GM18499 (cell line): ENCODE results near the gene C14orf132.
"Not testable (repeated sequence)": the region's sequence is repeated elsewhere in the genome, so short reads cannot be mapped to it uniquely, and the experiment has no call there.

Experiments used
- ATAC-seq: cut with Tn5 transposase; IDR thresholded peaks from one replicate; pipeline ENCODE4 v1.9.1; 2021; ENCODE audit warnings: moderate number of reproducible peaks; ENCODE audit not compliant: insufficient read depth, unreplicated experiment

C14orf132 gene

DNA sequence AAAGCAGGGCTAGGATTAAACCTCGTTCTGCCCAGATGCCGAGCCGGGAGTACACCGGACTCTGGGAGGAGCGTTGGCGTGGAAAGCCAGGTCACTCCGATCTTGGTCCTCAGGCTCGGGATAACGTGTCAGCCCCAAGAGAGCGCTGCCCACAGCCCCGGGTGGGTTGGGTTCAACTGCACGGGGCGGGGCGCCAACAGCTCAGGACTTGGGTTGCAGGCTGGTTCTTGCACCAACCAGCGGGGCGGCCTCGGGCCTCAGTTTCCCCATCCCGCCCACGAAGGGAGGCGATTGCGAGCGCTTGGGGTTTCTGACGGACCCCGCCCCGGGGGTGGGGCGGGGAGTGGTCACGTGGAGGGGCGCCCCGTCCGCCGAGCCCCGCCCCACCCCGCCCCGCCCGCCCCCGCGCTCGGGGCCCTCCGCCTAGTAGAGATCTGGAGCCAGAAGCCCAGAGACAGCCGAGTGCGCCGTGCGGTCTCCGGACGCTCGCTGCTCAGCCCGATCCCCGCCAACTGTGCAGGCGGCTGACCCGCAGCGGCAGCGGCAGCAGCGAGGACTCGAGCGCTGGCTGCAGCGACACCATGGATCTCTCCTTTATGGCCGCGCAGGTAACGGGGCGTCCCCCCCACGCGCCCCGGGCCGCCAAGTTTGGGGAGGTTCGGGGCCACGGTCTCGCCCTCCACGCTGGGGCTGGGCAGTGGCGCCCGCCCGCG lies at the start of gene C14orf132:
Gene C14orf132 (plus strand): TSS at position 443 of the 713 bp plus-strand sequence. CDS start 139 bp downstream, at position 582.
- no peak for ATAC-seq

DNA sequence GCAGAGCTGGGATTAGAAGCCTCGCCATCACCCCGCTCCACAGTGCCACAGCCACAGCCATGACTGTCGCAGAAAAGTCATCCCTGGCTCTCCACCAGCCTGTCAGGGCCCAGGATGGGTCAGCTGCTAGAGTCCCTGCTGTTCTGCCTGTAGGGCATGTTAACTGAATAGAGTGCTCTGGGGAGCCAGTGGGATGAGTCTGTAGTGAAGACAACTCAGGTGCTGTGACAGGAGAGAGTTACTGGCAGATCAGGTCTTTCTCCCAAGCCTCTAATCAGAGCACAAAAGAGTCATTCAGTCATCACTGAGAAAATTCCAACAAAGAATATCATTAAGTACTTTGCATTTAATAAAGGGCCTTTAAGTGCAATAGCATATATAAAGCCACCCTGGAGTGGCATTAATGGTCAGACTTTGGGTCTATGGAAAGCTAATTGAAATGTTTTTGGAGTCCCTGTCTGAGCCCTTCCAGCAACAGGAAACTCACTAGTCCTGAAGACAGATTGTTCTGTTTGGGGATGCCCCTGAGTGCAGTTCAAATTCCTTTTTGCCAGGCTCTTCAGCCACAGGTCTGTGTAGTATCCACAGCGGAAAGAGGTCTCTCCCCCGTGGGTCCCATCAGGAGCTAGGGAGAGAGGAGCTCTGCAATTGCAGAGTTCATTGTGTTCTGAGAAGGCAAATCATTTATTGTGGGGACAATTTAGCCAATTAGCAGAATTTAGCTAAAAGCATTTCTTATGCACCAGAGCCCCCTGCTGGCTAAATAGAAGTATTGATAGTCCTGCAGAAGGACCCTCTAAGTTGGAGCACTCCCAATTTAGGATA lies 45.2 kb upstream of the C14orf132 start:
- ATAC-seq: no peak

- no peak for ATAC-seq
Observed at GRCh38 chr14:95994593-95994928, 44.6 kb upstream of the C14orf132 start.

- ATAC-seq: no peak
Observed at GRCh38 chr14:95998656-95999055, 40.5 kb upstream of the C14orf132 start.

- ATAC-seq: no peak
Observed at GRCh38 chr14:96001866-96002497, 37.2 kb upstream of the C14orf132 start.

DNA sequence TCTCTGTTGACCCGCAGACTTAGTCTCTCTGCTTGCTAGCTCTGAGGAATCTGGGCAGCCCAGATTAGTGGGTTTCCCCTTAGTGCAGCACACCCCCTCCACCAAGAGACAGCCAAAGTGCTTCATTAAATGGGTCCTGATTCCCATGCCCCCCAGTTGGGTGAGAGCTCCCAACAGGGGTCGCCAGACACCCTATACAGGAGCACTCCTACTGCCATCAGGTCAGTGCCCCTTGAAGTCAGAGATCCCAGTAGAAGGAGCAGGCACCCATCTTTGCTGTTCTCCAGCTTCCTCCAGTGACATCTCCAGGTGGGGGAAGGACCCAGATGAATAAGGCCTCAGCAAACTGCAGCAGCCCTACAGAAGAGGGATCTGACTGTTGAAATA lies 36.7 kb upstream of the C14orf132 start:
- ATAC-seq: no peak

DNA sequence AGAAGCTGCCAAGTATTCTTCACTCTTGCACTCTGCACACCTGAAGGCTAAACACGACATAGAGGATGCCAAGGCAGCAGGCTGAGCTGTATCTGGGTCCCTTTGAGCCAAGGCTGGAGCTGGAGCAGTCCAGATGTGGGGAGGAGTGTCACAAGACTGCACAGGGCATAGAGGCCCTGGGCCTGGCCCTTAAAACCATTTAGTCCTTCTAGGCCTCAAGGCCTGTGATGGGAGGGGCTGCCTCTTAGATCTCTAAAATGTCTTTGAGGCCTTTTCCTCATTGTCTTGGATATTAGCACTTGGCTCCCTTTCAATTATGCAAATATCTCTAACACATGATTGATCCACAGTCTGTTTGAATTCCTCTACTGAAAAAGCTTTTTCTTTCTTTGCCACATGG lies 28.0 kb upstream of the C14orf132 start:
- no peak for ATAC-seq

DNA sequence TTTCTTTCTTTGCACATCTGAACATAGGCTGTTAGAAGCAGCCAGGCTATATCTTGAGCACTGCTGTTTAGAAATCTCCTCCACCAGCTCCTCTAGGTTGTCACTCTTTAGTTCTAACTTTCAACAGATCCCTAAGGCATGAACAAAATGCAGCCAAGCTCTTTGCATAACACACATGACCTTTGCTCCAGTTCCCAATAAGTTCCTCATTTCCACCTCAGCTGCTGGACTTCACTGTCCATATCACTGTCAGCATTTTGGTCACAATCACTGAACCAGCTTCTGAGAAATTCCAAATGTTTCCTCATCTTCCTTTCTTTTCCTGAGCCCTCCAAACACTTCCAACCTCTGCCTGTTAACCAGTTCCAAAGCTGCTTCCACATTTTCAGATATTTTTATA lies 27.6 kb upstream of the C14orf132 start:
- ATAC-seq: no peak

DNA sequence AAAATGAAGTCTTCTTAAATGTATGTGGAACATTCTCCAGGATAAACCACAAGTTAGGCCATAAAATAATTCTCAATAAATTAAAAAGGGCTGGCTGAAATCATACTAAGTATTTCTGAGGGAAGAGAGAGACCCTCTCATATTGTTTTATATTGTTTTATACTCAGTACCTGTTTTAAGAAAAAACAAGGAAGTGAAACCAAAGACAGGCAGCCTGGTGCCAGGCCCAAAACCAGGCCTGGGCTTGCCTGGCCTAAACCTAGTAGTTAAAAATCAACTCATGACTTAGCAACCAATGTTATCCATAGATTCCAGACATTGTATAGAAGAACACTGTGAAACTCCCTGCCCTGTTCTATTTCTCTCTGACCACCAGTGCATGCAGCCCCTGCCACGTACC lies 26.4 kb upstream of the C14orf132 start:
- not testable (repeated sequence) for ATAC-seq

GRCh38 chr14:96014176-96014575 lies 25.0 kb upstream of the C14orf132 start:
- no peak for ATAC-seq

GRCh38 chr14:96016501-96017160 lies 22.5 kb upstream of the C14orf132 start:
- ATAC-seq: no peak

GRCh38 chr14:96017882-96018281 lies 21.3 kb upstream of the C14orf132 start:
- no peak for ATAC-seq

GRCh38 chr14:96027431-96028355 lies 11.5 kb upstream of the C14orf132 start:
- no peak for ATAC-seq

DNA sequence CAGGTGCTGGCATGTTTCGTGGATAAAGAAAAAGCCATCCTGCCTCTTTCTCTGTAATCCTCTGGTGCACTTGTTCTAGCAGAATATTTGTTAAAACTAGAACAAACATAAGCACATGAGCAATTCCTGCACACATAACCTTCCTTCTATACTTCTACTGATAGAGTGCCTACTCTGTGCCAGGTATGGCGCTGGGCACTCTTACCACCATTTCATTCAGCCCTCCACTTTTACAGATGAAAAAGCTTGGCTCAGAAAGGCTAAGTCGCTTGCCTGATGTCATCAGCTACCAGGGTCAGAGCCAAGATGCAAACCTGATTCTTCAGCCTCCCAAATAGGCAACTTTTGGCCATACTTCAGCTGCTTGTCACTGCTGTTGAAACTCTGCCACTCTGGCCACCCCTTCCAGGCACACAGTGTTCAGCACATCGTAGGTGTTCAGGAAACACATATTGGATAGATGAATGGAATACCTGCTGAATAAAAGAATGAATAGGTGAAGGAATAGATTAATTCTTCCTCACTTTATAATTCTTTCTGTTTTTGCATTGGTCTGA lies 10.0 kb upstream of the C14orf132 start:
- no peak for ATAC-seq

DNA sequence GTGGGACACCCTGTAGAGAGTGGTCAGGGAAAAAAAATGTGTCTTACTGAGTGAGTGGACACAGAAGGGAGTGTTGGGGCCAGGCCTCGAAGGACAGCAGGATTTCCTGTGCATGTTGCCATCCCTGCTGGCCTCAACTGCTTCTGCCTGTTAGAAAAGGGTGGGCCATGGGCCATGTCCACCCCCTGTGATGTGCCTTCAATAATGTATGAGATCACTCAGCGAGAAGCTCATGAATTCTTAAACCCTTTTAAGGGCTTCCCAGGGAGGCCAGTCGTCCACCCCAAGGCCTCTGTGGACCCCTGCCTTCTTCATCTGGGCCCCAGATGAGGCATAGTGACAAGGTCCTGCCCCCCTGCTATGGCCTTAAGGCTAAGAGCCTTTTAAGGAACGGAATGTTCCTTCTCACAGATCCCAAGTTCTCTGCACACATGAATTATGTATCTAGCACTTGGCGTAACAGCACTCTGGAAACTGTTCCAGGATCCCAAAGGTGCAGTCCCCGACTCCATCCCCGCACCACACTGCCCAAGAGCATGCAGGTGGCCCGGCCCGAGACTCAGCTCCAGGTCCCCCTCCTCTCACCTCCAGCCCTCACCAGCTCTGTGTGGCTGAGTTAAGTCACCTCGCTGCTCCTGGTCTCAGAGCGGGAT lies 8.9 kb upstream of the C14orf132 start:
- no peak for ATAC-seq

GRCh38 chr14:96031691-96032090 lies 7.5 kb upstream of the C14orf132 start:
- ATAC-seq: no peak

GRCh38 chr14:96035456-96035855 lies 3.7 kb upstream of the C14orf132 start:
- ATAC-seq: no peak

DNA sequence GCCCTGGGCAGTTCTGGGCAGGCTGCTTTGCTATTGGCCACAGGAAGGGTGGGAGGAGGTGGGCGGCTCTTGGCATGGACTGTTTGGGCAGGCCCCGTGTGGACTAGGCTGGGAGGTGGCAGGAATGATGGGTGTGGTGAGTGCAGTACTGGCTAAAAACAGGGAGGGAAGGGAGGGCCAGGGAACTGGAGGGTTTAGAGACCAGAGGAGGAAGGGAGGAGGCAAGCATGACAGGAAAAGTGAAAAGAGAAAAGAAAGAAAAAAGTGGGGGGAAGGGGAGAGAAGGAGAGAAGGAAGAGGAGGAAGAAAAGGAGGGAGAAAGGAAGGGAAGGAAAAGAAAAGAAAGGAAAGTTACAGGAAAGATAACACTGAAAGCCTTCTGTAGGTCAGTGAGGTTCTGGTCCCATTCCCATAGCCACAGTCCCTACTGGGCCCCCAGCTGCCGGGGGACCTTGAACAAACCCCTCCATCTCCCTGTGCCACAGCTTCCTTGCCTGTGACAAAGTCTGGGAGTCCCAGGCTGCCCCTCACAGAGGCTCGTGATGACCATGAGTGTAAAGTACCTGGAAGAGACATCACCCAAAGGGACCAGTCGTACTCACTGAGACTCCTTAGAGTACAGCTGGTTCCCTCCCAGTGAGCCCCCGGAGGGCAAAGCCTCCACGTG lies 1.1 kb upstream of the C14orf132 start:
- no peak for ATAC-seq

- no peak for ATAC-seq
Observed at GRCh38 chr14:96038558-96038919, 623 bp upstream of the C14orf132 start.
